Measurements from ENCODE around the gene ADNP. TPM values are rescaled to one million over a fixed set of nuclear protein-coding genes. Genes with fewer than 3 reads are reported as not detected.

ADNP gene
- total RNA-seq, 2 donors from 2014 or later: 32.5 to 61.4 TPM

DNA sequence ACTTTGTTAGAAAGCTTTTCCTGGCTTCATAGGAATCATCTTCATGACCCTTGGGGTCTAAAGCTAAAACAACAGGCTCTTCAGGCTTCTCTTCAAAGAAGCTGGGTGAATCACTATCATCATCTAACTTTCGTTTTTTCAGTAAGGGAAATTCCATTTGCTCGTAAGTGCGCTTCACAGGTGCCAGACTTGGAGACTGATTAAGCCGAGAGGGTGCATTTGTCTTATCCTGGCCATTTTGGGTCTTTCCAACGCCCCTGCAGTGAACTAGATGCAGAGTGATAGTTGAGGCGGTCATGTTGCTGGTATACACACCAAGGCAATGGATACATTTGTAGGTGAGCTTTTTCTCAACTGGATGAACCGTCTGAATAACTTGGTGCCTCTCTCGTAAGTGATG is 38.8 kb downstream of the ADNP start:
- ATAC-seq (ENCODE audit: insufficient number of reproducible peaks, low FRiP score, low read depth) (no peak), DNase-seq (ENCODE audit: low spot score) (no peak)
- TF ChIP-seq CTCF (IDR thresholded peaks at IDR 0.05): no peak
- peaks cover 42% of the 10 kb centered on the region for H3K36me3 ChIP-seq
- no peaks in the 10 kb centered on the region for H3K27me3 ChIP-seq (replicated peaks; ENCODE audit: insufficient read depth)
- H3K27ac ChIP-seq: no peak overlapping the region
- no peaks in the 10 kb centered on the region for H3K9me3 ChIP-seq
- no peak overlapping the region for H3K4me3 ChIP-seq
- no peaks in the 10 kb centered on the region for H3K4me1 ChIP-seq (ENCODE audit: control insufficient read depth in 1 of 2, low read depth in 2 of 2)

DNA sequence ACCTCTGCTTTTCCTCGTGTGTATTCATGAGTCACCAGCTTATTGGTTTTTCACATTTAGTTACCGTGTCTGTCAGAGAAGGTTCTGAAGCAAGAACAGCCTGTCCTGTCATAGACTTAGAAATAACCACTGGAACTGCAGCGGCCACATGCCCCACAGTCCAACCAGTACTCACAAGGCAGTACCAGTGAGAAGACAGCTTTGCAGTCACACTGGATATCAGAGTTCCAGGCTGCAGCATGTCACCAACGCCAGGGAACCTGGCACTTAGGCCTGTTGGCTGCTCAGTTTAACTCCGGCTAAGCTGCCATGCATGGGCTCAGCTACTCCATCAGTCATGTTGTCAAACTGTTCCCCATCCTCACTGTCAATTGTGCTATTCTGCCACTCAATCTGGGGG is 40.1 kb downstream of the ADNP start:
- DNase-seq (ENCODE audit: low spot score) (no peak), ATAC-seq (ENCODE audit: insufficient number of reproducible peaks, low FRiP score, low read depth) (no peak)

DNA sequence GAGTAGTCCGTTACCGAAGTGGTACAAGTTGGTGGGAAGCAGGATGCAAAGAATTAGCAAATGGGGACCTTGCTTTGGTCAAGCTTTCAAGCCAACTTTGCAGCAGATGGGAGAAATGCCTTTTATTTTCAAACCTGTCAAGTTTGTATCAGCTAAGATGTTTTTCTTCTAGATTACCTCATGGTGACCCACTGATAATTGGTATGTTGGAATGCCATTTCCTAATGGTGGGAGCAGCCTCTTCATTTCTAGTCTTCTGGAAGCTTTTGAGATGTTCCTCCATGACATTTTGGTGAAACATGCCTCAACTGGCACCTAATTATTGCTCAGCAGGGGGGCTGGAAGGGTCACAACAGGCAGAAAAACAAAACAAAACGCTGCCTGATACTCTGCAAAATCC is 43.7 kb downstream of the ADNP start:
- H3K4me3 ChIP-seq: no peak overlapping the region
- ATAC-seq (ENCODE audit: insufficient number of reproducible peaks, low FRiP score, low read depth): no peak
- H3K27ac ChIP-seq: no peak overlapping the region
- DNase-seq (ENCODE audit: low spot score): no peak
- H3K4me1 ChIP-seq (ENCODE audit: control insufficient read depth in 1 of 2, low read depth in 2 of 2): no peaks in the 10 kb centered on the region
- no peaks in the 10 kb centered on the region for H3K27me3 ChIP-seq (replicated peaks; ENCODE audit: insufficient read depth)
- no peaks in the 10 kb centered on the region for H3K9me3 ChIP-seq
- peaks cover 15% of the 10 kb centered on the region for H3K36me3 ChIP-seq
- no peak for TF ChIP-seq CTCF (IDR thresholded peaks at IDR 0.05)

More for the DNA sequence above, 40.1 kb downstream of the ADNP start:
- Histone ChIP-seq H3K36me3 (peaks cover 33% of the 10 kb centered on the region), H3K4me3 (no peak overlapping the region), H3K9me3 (no peaks in the 10 kb centered on the region), H3K27ac (no peak overlapping the region), H3K27me3 (replicated peaks; ENCODE audit: insufficient read depth) (no peaks in the 10 kb centered on the region), H3K4me1 (ENCODE audit: control insufficient read depth in 1 of 2, low read depth in 2 of 2) (no peaks in the 10 kb centered on the region)
- no peak for TF ChIP-seq CTCF (IDR thresholded peaks at IDR 0.05)

DNA sequence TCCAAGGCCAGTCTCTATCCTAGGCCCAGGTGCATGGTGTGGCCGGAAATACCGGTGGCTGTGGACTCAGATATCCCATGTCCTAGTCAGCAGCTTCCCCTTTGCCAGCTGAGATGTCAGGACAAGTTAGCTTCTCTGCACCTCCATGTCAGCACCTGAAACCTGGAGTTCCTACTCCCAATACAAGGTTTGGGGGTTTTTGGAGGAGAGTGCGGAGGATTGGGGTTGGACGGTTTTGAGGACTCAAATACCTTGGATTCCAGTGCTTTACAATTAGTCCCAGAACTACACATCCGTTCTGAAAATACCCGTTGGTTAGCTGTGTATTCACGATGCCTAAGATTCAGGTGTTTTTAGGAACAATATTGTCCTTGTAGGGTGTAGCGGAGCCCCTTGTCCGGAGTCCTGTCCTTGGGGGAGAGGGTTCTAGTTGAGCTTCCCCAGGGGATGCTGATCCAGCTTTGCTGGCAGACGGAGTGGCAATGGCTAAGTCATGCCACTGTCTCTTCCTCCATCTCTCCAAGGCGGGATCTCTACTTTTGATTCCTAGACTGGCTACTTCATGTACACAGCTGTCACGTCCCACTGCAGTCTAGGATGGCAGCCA is 45.0 kb downstream of the ADNP start:
- ATAC-seq (ENCODE audit: insufficient number of reproducible peaks, low FRiP score, low read depth): no peak

GRCh38 chr20:50885781-50886180 is 45.5 kb downstream of the ADNP start:
- peaks cover 8% of the 10 kb centered on the region for H3K36me3 ChIP-seq
- no peak for TF ChIP-seq CTCF (IDR thresholded peaks at IDR 0.05)
- no peak for ATAC-seq (ENCODE audit: insufficient number of reproducible peaks, low FRiP score, low read depth)

More for the DNA sequence above, 45.0 kb downstream of the ADNP start:
- no peak for TF ChIP-seq CTCF (IDR thresholded peaks at IDR 0.05)
- no peak overlapping the region for H3K27ac ChIP-seq
- no peaks in the 10 kb centered on the region for H3K9me3 ChIP-seq
- no peaks in the 10 kb centered on the region for H3K27me3 ChIP-seq (replicated peaks; ENCODE audit: insufficient read depth)
- H3K4me1 ChIP-seq (ENCODE audit: control insufficient read depth in 1 of 2, low read depth in 2 of 2): no peaks in the 10 kb centered on the region
- H3K36me3 ChIP-seq: peaks cover 8% of the 10 kb centered on the region
- H3K4me3 ChIP-seq: no peak overlapping the region
- DNase-seq (ENCODE audit: low spot score): no peak

More at GRCh38 chr20:50885781-50886180, 45.5 kb downstream of the ADNP start:
- Histone ChIP-seq H3K27ac (no peak overlapping the region), H3K4me1 (ENCODE audit: control insufficient read depth in 1 of 2, low read depth in 2 of 2) (no peaks in the 10 kb centered on the region), H3K27me3 (replicated peaks; ENCODE audit: insufficient read depth) (no peaks in the 10 kb centered on the region), H3K9me3 (no peaks in the 10 kb centered on the region), H3K4me3 (no peak overlapping the region)
- DNase-seq (ENCODE audit: low spot score): no peak

Measured in thoracic aorta (tissue), 2 donors.